ENCODE measurements around the gene SH3D21.

GRCh38 chr1:36286802-36287201 lies 19.4 kb upstream of the SH3D21 start:
- no peak for TF ChIP-seq CTCF (IDR thresholded peaks at IDR 0.05 in 4 of 5, conservative IDR thresholded peaks at IDR 0.05 in 1 of 5)
- TF ChIP-seq POLR2A (IDR thresholded peaks at IDR 0.05), result no peak
